Spinal cord (tissue), 10 donors: ENCODE data around the gene CBX6. TPM values are rescaled to one million over a fixed set of nuclear protein-coding genes. Genes with fewer than 3 reads are reported as not detected.
"Not testable (repeated sequence)": the region's sequence is repeated elsewhere in the genome, so short reads cannot be mapped to it uniquely, and the experiment has no call there.

Experiments used
- DNase-seq, 6 donors: peaks; one replicate each; pipeline versions ENCODE4 v3.0.0 to v3.0.0-alpha.2; 2013 to 2015; ENCODE audit warnings: low spot score in 6 of 6, low read depth in 4 of 6
- H3K27ac ChIP-seq: one replicate; pipeline ENCODE4 v1.5.1; 2013; ENCODE audit warnings: low read depth, low read length, control low read depth
- H3K27me3 ChIP-seq: one replicate; pipeline ENCODE4 v1.6.1; 2013; ENCODE audit warnings: low read length; ENCODE audit not compliant: control insufficient read depth, insufficient read depth
- H3K36me3 ChIP-seq: one replicate; pipeline ENCODE4 v1.6.1; 2013; ENCODE audit warnings: low read length; ENCODE audit not compliant: control insufficient read depth, insufficient read depth
- H3K4me1 ChIP-seq: one replicate; pipeline ENCODE4 v1.6.1; 2013; ENCODE audit warnings: low read length; ENCODE audit not compliant: control insufficient read depth, insufficient read depth
- H3K4me3 ChIP-seq: one replicate; pipeline ENCODE4 v1.5.1; 2013; ENCODE audit warnings: low read depth, low read length, control low read depth
- H3K9me3 ChIP-seq: one replicate; pipeline ENCODE4 v1.6.1; 2013; ENCODE audit warnings: low read length; ENCODE audit not compliant: control insufficient read depth, insufficient read depth
- WGBS: methylation state at CpG from one replicate; pipeline ENCODE4 v1.1.5; 2013; ENCODE audit warnings: missing lambda C conversion rate; ENCODE audit not compliant: insufficient coverage; 5-methylcytosine and 5-hydroxymethylcytosine counted together
- long read RNA-seq, 4 donors: transcript quantifications; one replicate each; lab custom pipeline, GENCODE V29; 2026
- polyA plus RNA-seq, 2 donors: library from polyadenylated mRNA; unstranded; fragments of 120-200 nt; gene quantifications; one replicate each; pipeline ENCODE4 v1.2.1, GENCODE V29; 2013; ENCODE audit not compliant: insufficient read length in 2 of 2
- total RNA-seq, 2 donors: library from RNA; depleted of rRNA in 1 of 2; stranded (reverse); fragments of 120-200 nt in 1 of 2; fragments of >200 nt in 1 of 2; gene quantifications; one replicate each; pipeline versions ENCODE4 v1.2.3 to v1.2.4, GENCODE V29; 2013 to 2014
- donor health status: healthy.

Gene CBX6
- total RNA-seq (10 to 100 TPM; 38.3 to 50.0 TPM), polyA plus RNA-seq (10 to 100 TPM; 68.9 to 70.0 TPM)
- long read RNA-seq, donor 1, full-length matches to known transcripts: 15 of 15 reads
- long read RNA-seq, donor 1, partial matches to known transcripts: 0 of 15 reads
- long read RNA-seq, donor 1, other reads (novel, unspliced or antisense): 0 of 15 reads
- long read RNA-seq, donor 2, full-length matches to known transcripts: 3 of 3 reads
- long read RNA-seq, donor 2, partial matches to known transcripts: 0 of 3 reads
- long read RNA-seq, donor 2, other reads (novel, unspliced or antisense): 0 of 3 reads
- long read RNA-seq, donor 3, full-length matches to known transcripts: 8 of 8 reads
- long read RNA-seq, donor 3, partial matches to known transcripts: 0 of 8 reads
- long read RNA-seq, donor 3, other reads (novel, unspliced or antisense): 0 of 8 reads
- long read RNA-seq, donor 4, full-length matches to known transcripts: 6 of 22 reads
- long read RNA-seq, donor 4, partial matches to known transcripts: 16 of 22 reads
- long read RNA-seq, donor 4, other reads (novel, unspliced or antisense): 0 of 22 reads

GRCh38 chr22:38872172-38872830 is at the start of gene CBX6:
TSS of gene CBX6 (minus strand) at chr22:38872216. CDS start at chr22:38872190, 26 bp downstream.
- Histone ChIP-seq H3K27ac (peak within 1 kb of the TSS; percentile 95), H3K9me3 (no peaks in the 10 kb centered on the region), H3K4me3 (peak within 1 kb of the TSS; percentile 71), H3K27me3 (no peaks in the 10 kb centered on the region), H3K36me3 (peaks cover 28% of the 10 kb centered on the region), H3K4me1 (peaks cover 41% of the 10 kb centered on the region)
- peak; percentile 88 to 99 (median 94) for DNase-seq
- whole genome bisulfite sequencing: 0% methylated on average over 68 of the region's 73 CpGs

- DNase-seq: no peak
- WGBS: 82% methylated on average over 2 of the region's 4 CpGs
- no peak overlapping the region for H3K4me3 ChIP-seq
- H3K9me3 ChIP-seq: no peaks in the 10 kb centered on the region
- no peaks in the 10 kb centered on the region for H3K36me3 ChIP-seq
- no peak overlapping the region for H3K27ac ChIP-seq
- H3K27me3 ChIP-seq: peaks cover under 1% of the 10 kb centered on the region
- peaks cover 14% of the 10 kb centered on the region for H3K4me1 ChIP-seq
Observed at GRCh38 chr22:38921806-38922205, 49.8 kb upstream of the CBX6 start.

GRCh38 chr22:38921120-38921519 is 49.1 kb upstream of the CBX6 start:
- Histone ChIP-seq H3K9me3 (no peaks in the 10 kb centered on the region), H3K27me3 (peaks cover 3% of the 10 kb centered on the region), H3K27ac (no peak overlapping the region), H3K4me3 (no peak overlapping the region), H3K4me1 (peaks cover 14% of the 10 kb centered on the region), H3K36me3 (no peaks in the 10 kb centered on the region)
- WGBS: 62% methylated on average over 4 of the region's 6 CpGs
- DNase-seq: no peak

- Histone ChIP-seq H3K4me1 (peaks cover 14% of the 10 kb centered on the region), H3K9me3 (no peaks in the 10 kb centered on the region), H3K4me3 (no peak overlapping the region), H3K36me3 (no peaks in the 10 kb centered on the region), H3K27ac (no peak overlapping the region), H3K27me3 (peaks cover 3% of the 10 kb centered on the region)
- DNase-seq: no peak
- 100% methylated on average over 1 of the region's 1 CpG for WGBS
Observed at GRCh38 chr22:38919631-38920190, 47.7 kb upstream of the CBX6 start.

- WGBS: no CpG with 5 or more reads among the region's 1 CpG
- Histone ChIP-seq H3K27me3 (no peaks in the 10 kb centered on the region), H3K27ac (no peak overlapping the region), H3K4me1 (no peaks in the 10 kb centered on the region), H3K36me3 (no peaks in the 10 kb centered on the region), H3K4me3 (no peak overlapping the region), H3K9me3 (no peaks in the 10 kb centered on the region)
- no peak for DNase-seq
Observed at GRCh38 chr22:38911434-38911833, 39.4 kb upstream of the CBX6 start.

- Histone ChIP-seq H3K9me3 (peaks cover 2% of the 10 kb centered on the region), H3K4me3 (no peak overlapping the region), H3K36me3 (no peaks in the 10 kb centered on the region), H3K4me1 (no peaks in the 10 kb centered on the region), H3K27ac (no peak overlapping the region), H3K27me3 (no peaks in the 10 kb centered on the region)
- 93% methylated on average over 2 of the region's 2 CpGs for WGBS
- DNase-seq: no peak
Observed at GRCh38 chr22:38907767-38908166, 35.8 kb upstream of the CBX6 start.

- DNase-seq: no peak
- Histone ChIP-seq H3K36me3 (no peaks in the 10 kb centered on the region), H3K27ac (no peak overlapping the region), H3K4me3 (no peak overlapping the region), H3K4me1 (no peaks in the 10 kb centered on the region), H3K27me3 (no peaks in the 10 kb centered on the region), H3K9me3 (peaks cover 2% of the 10 kb centered on the region)
- WGBS: no CpG with 5 or more reads among the region's 3 CpGs
Observed at GRCh38 chr22:38906052-38906451, 34.0 kb upstream of the CBX6 start.

- not testable (repeated sequence) for H3K36me3 ChIP-seq, H3K4me1 ChIP-seq, H3K27me3 ChIP-seq, H3K9me3 ChIP-seq, H3K4me3 ChIP-seq, H3K27ac ChIP-seq, DNase-seq
- 100% methylated on average over 1 of the region's 5 CpGs for WGBS
Observed at GRCh38 chr22:38904052-38904617, 32.1 kb upstream of the CBX6 start.

- Histone ChIP-seq H3K27me3 (no peaks in the 10 kb centered on the region), H3K27ac (no peak overlapping the region), H3K4me1 (no peaks in the 10 kb centered on the region), H3K36me3 (no peaks in the 10 kb centered on the region), H3K9me3 (peaks cover 2% of the 10 kb centered on the region), H3K4me3 (no peak overlapping the region)
- WGBS: 86% methylated on average over 4 of the region's 5 CpGs
- no peak for DNase-seq
Observed at GRCh38 chr22:38901111-38901641, 29.2 kb upstream of the CBX6 start.
